Ammon's horn (tissue), 1 donor: ENCODE measurements around the gene ANXA4.

Experiments used
- DNase-seq: peaks from one replicate; pipeline ENCODE4 v3.0.0-alpha.2; 2016; ENCODE audit warnings: low spot score

ANXA4 gene

GRCh38 chr2:69847068-69847828 lies 105.3 kb downstream of the ANXA4 start:
- no peak for DNase-seq

GRCh38 chr2:69848186-69848790 lies 106.4 kb downstream of the ANXA4 start:
- DNase-seq, result no peak

DNA sequence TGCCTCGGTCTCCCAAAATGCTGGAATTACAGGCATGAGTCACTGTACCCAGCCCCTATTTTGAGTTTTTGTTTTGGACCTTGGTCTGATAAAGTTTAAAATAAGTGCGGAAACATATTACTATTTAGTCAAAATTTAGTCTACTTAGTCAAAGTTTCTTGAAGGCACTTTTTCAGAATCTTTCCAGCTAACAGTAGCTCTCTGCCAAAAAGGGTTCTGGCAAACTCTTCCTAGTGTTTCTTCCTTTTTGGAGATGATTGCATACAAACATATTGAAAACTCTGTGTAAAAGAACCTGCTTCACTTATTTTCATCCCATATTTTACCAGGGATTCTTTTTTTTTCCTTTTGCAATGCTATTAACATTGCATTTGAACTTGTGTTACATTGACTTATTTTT lies 116.3 kb downstream of the ANXA4 start:
- no peak for DNase-seq

DNA sequence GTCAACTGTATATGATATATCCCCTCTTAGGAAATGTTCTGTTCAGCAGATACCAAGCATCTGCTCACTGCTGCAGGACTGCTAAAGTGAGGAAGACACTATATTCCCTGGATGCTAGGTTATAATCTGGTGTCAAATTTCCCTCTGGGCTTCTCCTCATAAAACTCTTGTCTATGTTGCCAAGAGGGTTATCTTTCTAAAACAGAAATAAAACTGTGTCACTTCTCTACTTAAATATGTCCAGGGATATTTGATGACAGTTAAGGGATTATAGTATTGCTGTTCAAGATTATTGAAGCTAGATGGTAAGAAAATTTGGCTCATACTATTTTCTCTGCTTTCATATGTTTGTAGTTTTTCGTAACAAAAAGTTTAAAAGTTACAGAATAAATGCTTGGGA lies 121.4 kb downstream of the ANXA4 start:
- DNase-seq, result no peak
